Nephron progenitor cell (in vitro differentiated cells): ENCODE data around the gene OR4E2.

Source experiments
- DNase-seq: peaks from one replicate; pipeline ENCODE4 v3.0.0; 2021
- H3K27ac Mint-ChIP-seq: 2 replicates; pipeline ENCODE4 v1.8.0; 2021; ENCODE audit warnings: mild to moderate bottlenecking, moderate library complexity, mixed read lengths
- H3K27me3 Mint-ChIP-seq: 2 replicates; pipeline ENCODE4 v1.8.0; 2021; ENCODE audit warnings: mild to moderate bottlenecking, low read depth, mixed read lengths; ENCODE audit not compliant: poor library complexity
- H3K36me3 Mint-ChIP-seq: 2 replicates; pipeline ENCODE4 v1.8.0; 2021; ENCODE audit warnings: low read depth, mixed read lengths
- H3K4me1 Mint-ChIP-seq: 2 replicates; pipeline ENCODE4 v1.8.0; 2021; ENCODE audit warnings: mixed read lengths
- H3K4me3 Mint-ChIP-seq: 2 replicates; pipeline ENCODE4 v1.8.0; 2021; ENCODE audit warnings: mild to moderate bottlenecking, moderate library complexity, mixed read lengths
- H3K9me3 Mint-ChIP-seq: 2 replicates; pipeline ENCODE4 v1.8.0; 2021; ENCODE audit warnings: mild to moderate bottlenecking, moderate library complexity, mixed read lengths
- CTCF ChIP-seq: fragments of 200-600 bp; sonication (generic); IDR thresholded peaks from 2 replicates; pipeline ENCODE4 v1.5.0; 2021; ENCODE audit warnings: antibody characterized with exemption

The OR4E2 gene

DNA sequence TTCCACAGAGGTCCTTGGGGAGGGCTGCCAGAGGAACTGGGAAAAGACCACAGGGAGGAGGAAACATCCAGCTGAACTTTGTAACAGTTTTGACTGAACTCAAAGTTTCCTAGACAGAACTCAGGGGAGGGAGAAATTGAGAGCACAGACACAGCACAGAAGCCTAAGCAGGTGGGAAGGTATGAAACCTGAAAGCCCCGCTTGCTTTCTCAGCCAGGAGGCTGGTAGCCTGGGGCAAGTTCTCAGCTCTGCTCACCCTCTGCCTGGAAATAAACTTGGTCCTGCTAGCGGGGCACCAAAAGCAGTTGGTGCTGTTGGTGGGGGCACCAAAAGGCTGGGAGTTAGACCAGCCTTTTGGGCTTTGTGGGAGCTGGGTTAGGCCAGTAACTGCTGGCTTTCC lies 45.9 kb downstream of the OR4E2 start:
- DNase-seq: no peak
- H3K9me3 Mint-ChIP-seq: peaks cover 3% of the 10 kb centered on the region
- no peak overlapping the region for H3K4me3 Mint-ChIP-seq
- no peaks in the 10 kb centered on the region for H3K36me3 Mint-ChIP-seq
- peaks cover 5% of the 10 kb centered on the region for H3K4me1 Mint-ChIP-seq
- no peak overlapping the region for H3K27ac Mint-ChIP-seq
- H3K27me3 Mint-ChIP-seq: peaks cover 5% of the 10 kb centered on the region
- no peak for TF ChIP-seq CTCF

DNA sequence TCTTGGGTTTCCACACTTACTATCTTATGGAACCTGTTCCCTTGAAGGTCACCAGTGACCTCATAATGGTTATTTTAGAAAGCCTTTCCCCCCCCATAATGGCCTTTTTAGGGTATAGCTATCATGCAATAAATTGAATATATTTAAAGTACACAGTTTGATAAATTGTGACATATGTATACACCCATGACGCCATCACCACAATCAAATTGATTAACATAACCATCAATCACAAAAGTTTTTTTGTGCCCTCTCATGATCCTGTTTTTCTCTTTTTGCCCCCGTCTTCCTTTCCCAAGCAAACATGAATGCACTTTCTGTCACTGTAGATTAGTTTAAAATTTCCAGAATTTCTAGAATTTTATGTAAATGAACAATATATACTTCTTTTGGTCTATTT lies 48.7 kb downstream of the OR4E2 start:
- no peak for TF ChIP-seq CTCF
- Mint-ChIP-seq H3K4me1 (peaks cover 5% of the 10 kb centered on the region), H3K4me3 (no peak overlapping the region), H3K27ac (no peak overlapping the region), H3K36me3 (no peaks in the 10 kb centered on the region), H3K9me3 (peaks cover 15% of the 10 kb centered on the region), H3K27me3 (peaks cover 5% of the 10 kb centered on the region)
- no peak for DNase-seq

- peaks cover 5% of the 10 kb centered on the region for H3K4me1 Mint-ChIP-seq
- H3K27me3 Mint-ChIP-seq: peaks cover 5% of the 10 kb centered on the region
- no peaks in the 10 kb centered on the region for H3K36me3 Mint-ChIP-seq
- DNase-seq: no peak
- no peak overlapping the region for H3K27ac Mint-ChIP-seq
- no peak for TF ChIP-seq CTCF
- no peak overlapping the region for H3K4me3 Mint-ChIP-seq
- peaks cover 15% of the 10 kb centered on the region for H3K9me3 Mint-ChIP-seq
Observed at GRCh38 chr14:21703357-21704326, 50.0 kb downstream of the OR4E2 start.

DNA sequence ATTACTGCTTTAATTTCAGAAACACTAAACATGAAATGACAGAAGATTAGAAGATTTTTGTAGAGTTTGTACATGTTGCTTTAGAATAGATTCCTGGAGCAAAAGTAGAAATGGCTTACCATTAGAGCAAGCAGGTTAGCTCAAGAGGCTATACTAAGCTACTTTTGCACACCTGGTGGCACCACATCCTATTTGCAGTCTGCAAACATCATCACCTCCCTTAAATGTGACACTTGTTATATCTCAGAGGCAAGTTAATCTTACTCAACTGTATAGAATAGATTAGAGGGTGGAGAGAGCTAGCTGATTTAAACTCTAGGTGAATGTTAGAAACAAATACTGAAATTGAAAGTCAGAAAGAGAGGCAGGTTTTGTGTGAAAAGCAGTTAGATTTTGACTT lies 50.7 kb downstream of the OR4E2 start:
- no peak for TF ChIP-seq CTCF
- Mint-ChIP-seq H3K9me3 (peaks cover 15% of the 10 kb centered on the region), H3K27me3 (peaks cover 5% of the 10 kb centered on the region), H3K4me1 (peaks cover 2% of the 10 kb centered on the region), H3K4me3 (no peak overlapping the region), H3K27ac (no peak overlapping the region), H3K36me3 (no peaks in the 10 kb centered on the region)
- no peak for DNase-seq

- Mint-ChIP-seq H3K36me3 (no peaks in the 10 kb centered on the region), H3K4me3 (no peak overlapping the region), H3K27me3 (peaks cover 9% of the 10 kb centered on the region), H3K9me3 (peaks cover 6% of the 10 kb centered on the region), H3K4me1 (no peaks in the 10 kb centered on the region), H3K27ac (no peak overlapping the region)
- TF ChIP-seq CTCF: peak; percentile 78
- DNase-seq: peak; percentile 19
Observed at GRCh38 chr14:21711360-21711961, 57.8 kb downstream of the OR4E2 start.
